Posterior vena cava (tissue), 2 donors: ENCODE results near the gene TMEM147. TPM values are rescaled to one million over a fixed set of nuclear protein-coding genes. Genes with fewer than 3 reads are reported as not detected.

Source experiments
- DNase-seq: peaks from one replicate; pipeline ENCODE4 v3.0.0-alpha.2; 2020; ENCODE audit warnings: low spot score
- intact Hi-C, 2 donors: fragments of 100-400 bp; cut with DNase I; formaldehyde crosslinking; loops; one replicate each; pipeline versions ENCODE4 v1.14.1 to v1.14.2; 2022 to 2023
- total RNA-seq, 2 donors: library from RNA; stranded (reverse); fragmentation: NEBNext Ultra II Directional; extraction: Animal tissue kit (Norgen Biotek cat#: 25700); gene quantifications; one replicate each; pipeline ENCODE4 v1.2.1, GENCODE V29; 2021
- donor health status: DM: yes; HTN: yes; CAD: no.
- donor health status: DM: yes; HTN: yes; CAD: no.

The TMEM147 gene
- total RNA-seq, 2 donors from 2014 or later = 52.4 to 61.1 TPM

DNA sequence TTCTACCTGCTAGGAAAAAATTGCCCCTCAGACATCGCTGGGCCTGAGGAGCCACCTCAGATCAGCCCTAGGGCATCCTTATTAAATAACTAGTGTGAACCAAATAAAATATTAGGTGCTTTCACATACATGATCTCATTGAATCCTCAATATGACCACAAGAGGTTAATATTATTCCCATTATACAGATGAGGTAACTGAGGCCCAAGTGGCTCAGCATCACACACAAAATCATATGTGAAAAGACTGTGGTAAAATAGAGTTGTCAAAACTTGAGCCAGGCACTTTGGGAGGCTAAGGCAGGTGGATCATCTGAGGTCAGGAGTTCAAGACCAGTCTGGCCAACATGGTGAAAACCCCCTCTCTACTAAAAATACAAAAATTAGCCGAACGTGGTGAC, 29.1 kb upstream of the TMEM147 start:
- no peak for DNase-seq
- intact Hi-C loops = no loop called here

GRCh38 chr19:35517342-35517741, 28.1 kb upstream of the TMEM147 start:
- intact Hi-C loops = no loop called here
- DNase-seq = no peak

DNA sequence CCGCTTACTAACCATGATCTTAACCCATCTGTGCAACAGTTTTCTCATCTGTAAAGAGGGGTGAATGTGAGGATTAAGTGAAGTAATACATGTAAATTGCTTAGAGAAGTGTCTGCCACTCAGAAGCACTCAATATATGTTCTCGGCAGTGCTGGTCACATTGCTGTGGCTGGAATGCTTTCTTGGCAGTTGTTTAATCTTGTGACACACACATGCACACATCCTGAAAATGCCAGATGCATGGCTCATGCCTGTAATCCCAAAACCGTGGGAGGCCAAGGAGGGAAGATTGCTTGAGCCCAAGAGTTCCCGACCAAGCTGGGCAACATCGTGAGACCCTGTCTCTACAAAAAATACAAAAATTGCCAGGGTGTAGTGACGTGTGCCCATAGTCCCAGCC, 27.1 kb upstream of the TMEM147 start:
- DNase-seq = no peak
- intact Hi-C loops = no loop called here

DNA sequence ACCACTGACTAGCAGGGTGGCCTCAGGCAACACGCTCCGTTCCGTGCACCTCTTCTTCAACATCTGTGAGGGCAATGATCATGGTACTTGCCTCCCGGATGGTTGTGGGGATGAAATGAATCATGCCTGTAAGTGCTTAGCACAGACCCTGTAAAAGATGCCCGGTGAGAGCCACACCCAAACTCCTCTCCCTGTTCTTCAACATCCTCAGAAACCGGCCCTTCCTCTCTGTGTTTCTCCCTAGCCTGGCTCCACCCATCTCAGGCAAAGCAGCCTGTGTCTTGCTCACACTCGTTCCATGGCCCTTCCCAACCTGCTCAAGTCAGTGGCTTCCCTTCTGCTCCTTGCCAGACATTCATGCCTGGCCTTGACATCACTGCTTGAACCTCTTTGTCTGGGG, 26.1 kb upstream of the TMEM147 start:
- intact Hi-C loops = no loop called here
- no peak for DNase-seq

DNA sequence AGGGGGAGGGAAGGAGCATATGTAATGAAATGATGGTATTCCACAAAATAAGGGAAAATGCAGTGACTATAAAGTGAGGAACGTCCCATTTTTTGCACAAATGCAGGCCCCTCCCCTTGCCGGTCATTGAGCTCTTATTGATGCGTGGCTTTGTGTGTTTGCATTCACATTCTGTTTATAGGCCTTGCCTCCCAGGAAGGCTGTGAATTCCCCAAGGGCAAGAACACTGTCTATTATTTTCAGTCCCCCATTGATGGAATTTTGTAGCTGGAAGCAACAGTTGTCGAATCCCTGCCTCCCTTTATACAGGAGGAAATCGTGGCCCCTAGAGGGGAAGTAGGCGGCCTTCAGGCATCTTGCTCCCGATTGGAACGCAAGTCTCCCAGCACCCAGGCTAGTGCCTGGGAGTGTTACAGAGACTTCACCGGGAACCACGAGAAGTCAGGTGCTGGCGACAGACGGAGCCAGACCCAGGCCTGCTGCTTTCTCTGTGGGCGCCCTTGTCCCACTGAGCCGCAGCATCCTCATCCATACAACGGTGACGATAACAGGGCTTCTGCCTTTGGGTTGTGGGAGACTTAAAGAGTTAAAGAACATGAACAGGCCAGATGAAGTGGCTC, 24.2 kb upstream of the TMEM147 start:
- no peak for DNase-seq
- intact Hi-C loops = no loop called here

GRCh38 chr19:35522745-35523327, 22.6 kb upstream of the TMEM147 start:
- intact Hi-C loops = no loop called here
- no peak for DNase-seq

- DNase-seq = no peak
- intact Hi-C loops = no loop called here
Measured at GRCh38 chr19:35524181-35524837, 21.1 kb upstream of the TMEM147 start.

DNA sequence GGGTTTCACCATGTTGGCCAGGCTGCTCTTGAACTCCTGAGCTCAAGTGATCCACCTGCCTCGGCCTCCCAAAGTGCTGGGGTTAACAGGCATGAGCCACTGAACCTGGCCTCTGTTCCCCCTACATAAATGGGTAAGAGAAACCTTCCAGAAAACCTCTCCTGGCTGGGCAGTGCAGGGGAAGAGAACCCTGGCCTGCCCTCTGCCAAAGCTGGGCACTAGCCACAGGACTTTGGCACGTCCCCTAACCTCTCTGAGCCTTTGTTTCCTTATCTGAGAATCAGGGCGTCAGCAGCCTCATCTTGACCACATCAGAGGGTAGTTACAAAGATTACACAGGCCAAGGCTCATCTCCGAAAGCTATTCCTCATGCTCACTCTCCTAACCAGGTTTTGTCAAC, 19.6 kb upstream of the TMEM147 start:
- DNase-seq = no peak
- intact Hi-C loops = no loop called here

DNA sequence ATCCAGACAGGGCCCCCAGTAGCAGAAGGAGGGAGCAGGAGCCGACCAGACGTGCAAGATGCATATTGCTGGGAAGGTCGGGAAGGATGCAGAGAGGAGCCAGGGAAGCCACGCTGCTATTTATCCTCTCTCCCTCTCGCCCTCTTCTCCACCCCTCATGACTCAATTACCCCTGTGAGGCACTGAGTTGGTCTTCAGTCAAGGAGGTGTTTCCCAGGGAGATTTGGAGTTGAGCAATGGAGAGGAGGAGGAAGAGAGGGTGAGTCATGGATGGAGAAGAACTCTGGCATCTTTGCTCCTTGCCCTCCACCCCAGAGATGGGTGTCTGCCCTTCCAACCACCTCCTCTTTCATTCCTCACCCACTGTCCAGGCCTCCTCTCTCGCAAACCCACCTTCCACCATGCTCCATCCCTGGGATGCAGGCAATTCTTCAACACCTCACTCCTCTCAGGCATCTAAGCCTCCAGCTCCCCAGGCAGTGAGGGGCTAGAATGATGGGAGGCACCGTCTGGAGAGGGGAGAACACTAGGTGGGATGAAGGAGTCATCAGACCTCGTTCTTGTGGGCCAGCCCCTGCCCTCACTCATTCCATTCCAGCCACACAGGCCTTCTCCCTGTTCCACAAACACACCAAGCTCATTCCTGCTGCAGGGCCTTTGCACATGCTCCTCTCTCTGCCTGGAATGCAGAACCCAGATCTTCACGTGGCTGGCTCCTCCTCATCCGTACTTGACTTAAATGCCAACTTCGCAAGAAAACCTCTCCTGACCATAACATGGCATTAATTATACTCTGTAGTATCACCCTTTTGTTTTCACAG, 17.0 kb upstream of the TMEM147 start, which contains the start of gene SBSN:
SBSN (minus strand) TSS at position 94 of the 821 bp plus-strand sequence; CDS start at position 64, 30 bp downstream.
- DNase-seq = no peak
- intact Hi-C loops = no loop called here

GRCh38 chr19:35529241-35530218, 15.9 kb upstream of the TMEM147 start:
- no peak for DNase-seq
- intact Hi-C loops = no loop called here

DNA sequence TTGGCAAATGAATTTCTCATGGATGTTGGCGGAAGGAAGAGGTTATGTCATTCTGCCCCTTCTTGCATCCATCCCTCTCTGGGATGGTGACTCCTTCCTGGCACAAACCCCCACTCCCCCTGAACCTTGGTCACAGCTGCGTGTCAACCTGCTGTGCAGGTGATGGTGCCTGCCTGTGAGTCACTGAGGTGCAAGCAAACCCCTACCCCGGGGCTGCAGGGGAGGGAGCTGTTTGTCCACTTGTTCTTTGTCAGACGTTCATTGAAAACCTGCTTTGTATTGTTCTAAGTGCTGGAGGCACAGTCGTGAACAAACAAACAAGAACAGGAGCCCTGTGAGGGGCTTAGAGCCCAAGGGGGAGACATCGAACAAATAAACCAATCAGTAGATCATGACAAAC, 14.1 kb upstream of the TMEM147 start:
- no peak for DNase-seq
- intact Hi-C loops = no loop called here

- DNase-seq = no peak
- intact Hi-C loops = no loop called here
Measured at GRCh38 chr19:35533201-35533821, 12.1 kb upstream of the TMEM147 start, which contains the start of gene GAPDHS. Gene GAPDHS, plus strand, starts transcription at chr19:35533456. Its CDS starts 72 bp downstream, at chr19:35533528.

DNA sequence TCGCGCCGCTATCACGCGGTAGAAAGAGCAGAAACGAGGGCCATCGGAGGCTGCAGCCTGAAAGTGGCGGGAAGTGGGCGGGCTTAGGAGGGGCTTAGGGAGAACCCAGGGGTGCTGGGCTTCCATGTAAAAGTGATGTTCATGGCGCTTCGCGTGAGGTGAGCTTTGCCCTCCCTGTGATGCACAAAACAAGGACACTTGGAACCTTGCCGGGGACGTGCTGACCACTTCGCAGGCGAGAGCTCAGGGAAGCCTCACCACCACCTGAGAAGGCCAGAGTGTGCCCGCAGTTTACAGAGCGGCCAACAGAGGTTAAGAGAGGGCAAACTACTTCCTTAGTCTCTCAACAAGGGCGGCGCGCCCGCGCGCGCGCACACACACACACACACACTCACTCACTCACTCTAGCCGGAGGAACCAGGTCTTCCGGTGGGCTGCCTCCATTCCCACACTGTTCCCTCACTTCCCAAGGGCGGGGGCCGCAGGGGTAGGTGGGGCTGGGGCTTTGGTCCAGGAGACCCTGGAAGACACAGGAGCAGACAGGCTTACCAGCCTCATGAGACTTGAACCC, 11.5 kb upstream of the TMEM147 start:
- intact Hi-C loops = no loop called here
- no peak for DNase-seq

DNA sequence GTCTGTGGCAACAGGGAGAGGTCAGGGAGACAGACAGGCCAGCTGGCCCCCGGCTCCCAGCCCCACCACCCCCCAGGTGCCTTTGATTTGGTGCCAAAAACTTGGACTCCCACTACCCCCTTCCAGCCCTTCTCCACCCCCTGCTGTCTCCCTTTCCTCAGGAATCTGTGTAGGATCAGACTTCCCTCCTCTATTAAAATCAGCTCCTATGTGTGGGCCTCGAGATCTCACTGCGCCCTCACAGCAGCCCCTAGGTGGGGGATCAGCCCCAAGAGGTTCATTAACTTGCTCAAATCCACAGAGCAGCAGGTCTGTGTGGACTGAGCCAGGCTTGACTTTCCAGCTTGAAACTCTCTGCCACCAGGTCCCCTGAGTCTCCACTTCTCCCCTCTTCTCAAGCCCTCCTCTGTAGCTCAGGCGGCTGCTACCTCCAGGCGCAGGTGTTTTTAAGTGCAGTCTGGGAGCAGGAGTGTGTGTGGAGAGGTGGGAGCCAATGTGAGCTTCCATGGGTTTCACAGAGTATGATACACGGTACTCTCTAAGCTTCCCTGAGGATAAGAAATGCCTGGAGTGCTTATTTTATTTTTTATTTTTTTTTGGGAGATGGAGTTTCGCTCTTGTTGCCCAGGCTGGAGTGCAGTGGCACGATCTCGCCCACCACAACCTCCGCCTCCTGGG, 10.5 kb upstream of the TMEM147 start:
- no peak for DNase-seq
- intact Hi-C loops = no loop called here

DNA sequence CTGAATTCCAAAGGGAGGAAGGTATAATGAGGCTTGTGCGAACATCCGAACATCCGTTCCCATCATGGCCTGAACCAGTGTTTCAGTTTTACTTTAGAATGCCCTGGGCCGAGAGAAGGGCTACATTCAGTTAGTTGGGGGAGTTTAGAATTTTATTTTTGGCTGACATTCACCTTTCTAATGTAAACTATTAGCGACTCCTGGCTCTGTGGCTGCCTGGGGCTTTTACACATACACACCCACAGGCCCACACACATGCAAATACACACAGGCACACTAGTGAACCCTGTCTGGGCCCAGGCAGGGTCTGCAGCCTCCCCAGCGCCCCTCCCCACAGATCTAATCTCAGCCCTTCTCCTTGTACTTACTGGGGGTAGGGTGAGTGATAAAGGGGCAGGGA, 6.1 kb upstream of the TMEM147 start:
- intact Hi-C loops = no loop called here
- DNase-seq = no peak

GRCh38 chr19:35539850-35540249, 5.6 kb upstream of the TMEM147 start:
- intact Hi-C loops = no loop called here
- DNase-seq = no peak

DNA sequence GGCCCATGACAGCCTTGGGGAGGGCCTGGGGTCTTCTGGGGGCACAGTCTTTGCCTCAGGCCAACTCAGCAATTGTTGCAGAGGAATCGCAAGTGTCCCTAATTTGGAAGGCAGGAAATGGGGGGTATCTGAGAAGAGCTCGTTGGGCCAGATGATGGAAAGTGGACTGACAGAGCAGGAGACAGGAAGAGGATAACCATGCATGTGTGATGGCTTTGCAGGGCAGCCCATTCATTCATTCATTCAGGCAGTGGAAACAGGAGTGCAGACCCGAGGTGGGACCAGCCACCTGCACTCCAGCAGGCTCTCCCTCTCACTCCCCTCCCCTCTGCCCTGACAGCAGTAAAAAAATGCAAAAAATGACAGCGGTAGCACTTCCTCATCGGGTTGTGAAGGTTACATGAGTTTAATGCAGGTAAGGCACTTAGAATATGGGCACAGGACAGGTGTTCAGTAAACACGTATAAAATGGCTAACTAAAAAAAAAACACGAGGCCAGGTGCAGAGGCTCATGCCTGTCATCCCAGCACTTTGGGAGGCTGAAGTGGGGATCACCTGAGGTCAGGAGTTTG, 5.0 kb upstream of the TMEM147 start:
- intact Hi-C loops = no loop called here
- no peak for DNase-seq
